Measurements from ENCODE around the gene NAA80.

The NAA80 gene

GRCh38 chr3:50248387-50248786 is 50.8 kb downstream of the NAA80 start:
- TF ChIP-seq CTCF (conservative IDR thresholded peaks at IDR 0.05; ENCODE audit: low read depth): no peak
- no peak for DNase-seq (ENCODE audit: low spot score)
- CTCF ChIA-PET: no interaction called here
- POLR2A ChIA-PET (ENCODE audit: low non-redundant PET): no interaction called here
- H3K27ac ChIP-seq: peak overlapping the region; percentile 100

- CTCF ChIA-PET: interaction anchor here (0.5 to 1.1 kb wide), 9 partner anchors 9 to 82 kb away, joined by 3 to 12 read pairs (median 3); partner anchors contain the start of genes GNAI2 and SEMA3B
- H3K27ac ChIP-seq: peak overlapping the region; percentile 100
- POLR2A ChIA-PET (ENCODE audit: low non-redundant PET): no interaction called here
- DNase-seq (ENCODE audit: low spot score): peak; percentile 83
- TF ChIP-seq CTCF (conservative IDR thresholded peaks at IDR 0.05; ENCODE audit: low read depth): peak; percentile 68
Measured at GRCh38 chr3:50246517-50246954, 52.7 kb downstream of the NAA80 start.

All from RWPE1 (cell line).